ENCODE results near the gene APC. TPM values are rescaled to one million over a fixed set of nuclear protein-coding genes. Genes with fewer than 3 reads are reported as not detected.

APC gene
- total and polyA plus RNA-seq, 2 of the 8 experiments (the other 6 are each of a cell fraction or from before 2014, with no cell fraction given) = 6.8 to 41.9 TPM

DNA sequence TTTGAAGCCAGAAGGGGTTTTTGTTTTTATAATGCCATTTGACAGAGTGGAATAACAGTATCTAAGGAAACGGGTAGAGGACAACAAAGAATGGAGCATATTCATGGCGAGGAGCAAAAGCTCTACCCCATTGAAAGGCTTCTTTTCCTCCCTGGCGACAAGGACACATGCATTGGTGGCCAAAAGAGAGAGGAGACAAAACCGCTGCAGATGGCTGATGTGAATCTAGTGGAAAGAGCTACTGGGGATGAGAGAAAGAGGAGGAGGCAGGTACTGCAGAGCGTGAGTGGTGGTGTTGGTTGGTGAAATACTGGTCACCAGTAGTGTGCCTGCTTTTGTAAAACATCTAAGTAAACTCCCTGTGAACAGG, 491 bp downstream of the APC start:
- Histone ChIP-seq H4K20me1 (replicated peaks in 1 of 2; ENCODE audit: control insufficient read depth in 1 of 2, insufficient read depth in 2 of 2, low read length in 2 of 2) (peaks cover 0 to 2% of the 10 kb centered on the region in 2 experiments), H3K79me2 (ENCODE audit: control insufficient read depth in 1 of 2, insufficient read depth in 2 of 2, low read length in 2 of 2) (peaks cover 0 to 75% of the 10 kb centered on the region in 2 experiments; a peak in 2 of 4 replicates)
- TF ChIP-seq SRF (IDR thresholded peaks at IDR 0.05; ENCODE audit: low read depth, low read length) (no peak), SAP30 (IDR thresholded peaks at IDR 0.05; ENCODE audit: insufficient read depth, insufficient replicate concordance, low read length) (peak; percentile 14)

More for the DNA sequence above, 491 bp downstream of the APC start:
- no peak for FAIRE-seq
- Histone ChIP-seq H3K4ac (replicated peaks; ENCODE audit: insufficient read length, low read depth, low read length) (no peak overlapping the region), H2BK15ac (ENCODE audit: low read length) (no peak overlapping the region), H3K4me2 (ENCODE audit: insufficient read depth in 1 of 2, low read depth in 2 of 2, low read length in 2 of 2) (peak overlapping the region; percentile 90 to 94), H3K18ac (ENCODE audit: extremely low read depth, low read length) (no peak overlapping the region), H2AFZ (ENCODE audit: low read length) (0 out of 2 replicates have a peak overlapping the region, but pooled peaks have one; percentile 36), H3K4me1 (replicated peaks in 1 of 4; ENCODE audit: control insufficient read depth in 3 of 4, insufficient read depth in 4 of 4, low read length in 3 of 4) (peaks cover 2 to 8% (median 2%) of the 10 kb centered on the region in 4 experiments; a peak in 4 of 7 replicates), H4K91ac (replicated peaks; ENCODE audit: insufficient read length, low read length) (no peak overlapping the region), H2BK12ac (ENCODE audit: low read depth, low read length) (peak overlapping the region; percentile 13; the same call in 1 of the 2 replicates), H3K14ac (ENCODE audit: insufficient read length) (no peak overlapping the region), H3K27ac (ENCODE audit: low read depth, low read length) (peak overlapping the region; percentile 78; the same call in 1 of the 2 replicates), H3K23me2 (ENCODE audit: low read depth, low read length) (peaks cover 7% of the 10 kb centered on the region; the same call in 1 of the 2 replicates), H2BK5ac (ENCODE audit: low read depth, low read length) (no peak overlapping the region), H3K4me3 (ENCODE audit: extremely low read depth in 1 of 4, insufficient read depth in 2 of 4, low read depth in 3 of 4, low read length in 4 of 4) (peak overlapping the region; percentile 51 to 94 (median 76)), H3K23ac (ENCODE audit: insufficient read length) (no peak overlapping the region), H3K9ac (replicated peaks in 1 of 4; ENCODE audit: extremely low read depth in 1 of 4, low read depth in 3 of 4, low read length in 3 of 4) (peak overlapping the region in 2 of 4 experiments; percentile 23 to 44; a peak in 4 of 7 replicates), H3K9me3 (ENCODE audit: insufficient read depth in 2 of 2, low read depth in 1 of 2, low read length in 1 of 2) (no peaks in the 10 kb centered on the region), H4K5ac (ENCODE audit: insufficient read length, low read depth, low read length) (no peak overlapping the region), H3K56ac (replicated peaks; ENCODE audit: insufficient read length, low read depth, low read length) (no peak overlapping the region), H4K8ac (ENCODE audit: extremely low read depth, insufficient read depth, low read length) (no peak overlapping the region), H2AK5ac (ENCODE audit: low read depth, low read length) (no peak overlapping the region), H3K79me1 (ENCODE audit: low read depth, low read length) (0 out of 2 replicates have a peak, but pooled peaks cover 7% of the 10 kb centered on the region), H2BK20ac (ENCODE audit: low read length) (no peak overlapping the region), H3K36me3 (ENCODE audit: control insufficient read depth in 2 of 4, insufficient read depth in 4 of 4, low read length in 3 of 4) (no peaks in the 10 kb centered on the region), H3K27me3 (replicated peaks in 1 of 4; ENCODE audit: control insufficient read depth in 3 of 4, extremely low read depth in 1 of 4, insufficient read depth in 3 of 4, low read length in 3 of 4) (no peaks in the 10 kb centered on the region), H2BK120ac (replicated peaks; ENCODE audit: low read depth, low read length) (no peak overlapping the region)
- CTCF ChIA-PET (ENCODE audit: partially characterized antibody) = interaction anchor here (0.8 to 3.3 kb wide), 10 partner anchors 9 to 189 kb away, joined by 3 to 12 read pairs (median 4); no protein-coding TSS in a partner anchor
- WGBS, 2 experiments (ENCODE audit: extremely low coverage in 1 of 2, insufficient coverage in 1 of 2, insufficient read length in 1 of 2, insufficient replicate concordance in 2 of 2, low coverage in 1 of 2, low lambda C conversion rate in 2 of 2, missing lambda C conversion rate in 1 of 2) = 10% methylated on average over 5 of the region's 5 CpGs; no CpG with 5 or more reads in 1 of the 2 experiments
- peak in 1 of 2 experiments; percentile 50 for DNase-seq (ENCODE audit: low read depth in 1 of 2, low spot score in 2 of 2)
- POLR2A ChIA-PET (ENCODE audit: partially characterized antibody) = interaction anchor here (0.9 to 1.5 kb wide), 5 partner anchors 10 to 130 kb away, joined by 3 to 7 read pairs (median 3); no protein-coding TSS in a partner anchor
